Kidney (tissue), 14 donors: ENCODE measurements around the gene RPL37A. TPM values are rescaled to one million over a fixed set of nuclear protein-coding genes. Genes with fewer than 3 reads are reported as not detected.

Experiments used
- DNase-seq, 5 donors: peaks; one replicate each; pipeline ENCODE4 v3.0.0-alpha.2; 2013 to 2020
- FAIRE-seq: peaks from 2 replicates; lab custom pipeline; 2012; peaks lifted over from hg19 to GRCh38; lab: Jason Lieb, UNC
- H3K27ac ChIP-seq, 2 donors: one replicate each; pipeline ENCODE4 v1.7.0; 2013; ENCODE audit warnings: low read depth in 2 of 2, low read length in 2 of 2, inconsistent platforms in 1 of 2
- H3K27me3 ChIP-seq: one replicate; pipeline ENCODE4 v1.7.1; 2013; ENCODE audit warnings: low read length, inconsistent platforms; ENCODE audit not compliant: control insufficient read depth, insufficient read depth
- H3K36me3 ChIP-seq, 3 donors: one replicate each; pipeline versions ENCODE4 v1.7.0 to v1.7.1; 2013; ENCODE audit warnings: low read length in 3 of 3, control low read depth in 1 of 3, inconsistent platforms in 1 of 3; ENCODE audit not compliant: insufficient read depth in 3 of 3, control insufficient read depth in 2 of 3
- H3K4me1 ChIP-seq, 3 donors: one replicate each; pipeline versions ENCODE4 v1.7.0 to v1.7.1; 2013; ENCODE audit warnings: low read length in 3 of 3, inconsistent platforms in 1 of 3, low read depth in 1 of 3; ENCODE audit not compliant: control insufficient read depth in 2 of 3, insufficient read depth in 2 of 3
- H3K4me3 ChIP-seq, 3 donors: one replicate each; pipeline versions ENCODE4 v1.7.0 to v1.8.1; 2013; ENCODE audit warnings: low read length in 3 of 3, control low read depth in 1 of 3, inconsistent platforms in 1 of 3
- H3K9ac ChIP-seq, 3 donors: one replicate each; pipeline versions ENCODE4 v1.7.0 to v1.7.1; 2013; ENCODE audit warnings: low read length in 3 of 3, control low read depth in 1 of 3, inconsistent platforms in 1 of 3
- H3K9me3 ChIP-seq, 3 donors: one replicate each; pipeline versions ENCODE4 v1.7.0 to v1.7.1; 2013; ENCODE audit warnings: low read length in 3 of 3, control low read depth in 1 of 3, inconsistent platforms in 1 of 3; ENCODE audit not compliant: control insufficient read depth in 2 of 3, insufficient read depth in 1 of 3
- intact Hi-C: fragments of 100-400 bp; cut with DNase I; formaldehyde crosslinking; loops from one replicate; pipeline ENCODE4 v1.11.1; 2022
- polyA plus RNA-seq: library from polyadenylated mRNA; stranded (reverse); fragments of 350-450 nt; fragmentation: Illumina TruSeq; extraction: RNeasy Lipid Tissue Mini Kit (QIAGEN cat#74804); gene quantifications from one replicate; pipeline ENCODE4 v1.2.3, GENCODE V29; 2014; ENCODE audit warnings: low read depth, low replicate concordance; ENCODE audit not compliant: insufficient read depth
- total RNA-seq: library from RNA; stranded (reverse); fragmentation: NEBNext Ultra II Directional; extraction: Animal tissue kit (Norgen Biotek cat#: 25700); gene quantifications from one replicate; pipeline ENCODE4 v1.2.1, GENCODE V29; 2021
- TF ChIP-seq, protein P1 (sequence below): IDR thresholded peaks from 3 replicates; pipeline ENCODE4 v1.5.1; 2012; ENCODE audit warnings: mild to moderate bottlenecking, moderate library complexity, borderline replicate concordance; ENCODE audit not compliant: insufficient read depth; ENCODE audit errors: extremely low read depth
- donor health status: control.
- donor health status: control.
- donor health status: control.
- donor health status: control.
- donor health status: control.
- donor health status: DM: yes; HTN: yes; CAD: no.
- donor health status: Normal renal cell carcinoma (clear cell type).

The RPL37A gene
- total and polyA plus RNA-seq, 2 donors from 2014 or later, result 1,810 to 4,316 TPM

DNA sequence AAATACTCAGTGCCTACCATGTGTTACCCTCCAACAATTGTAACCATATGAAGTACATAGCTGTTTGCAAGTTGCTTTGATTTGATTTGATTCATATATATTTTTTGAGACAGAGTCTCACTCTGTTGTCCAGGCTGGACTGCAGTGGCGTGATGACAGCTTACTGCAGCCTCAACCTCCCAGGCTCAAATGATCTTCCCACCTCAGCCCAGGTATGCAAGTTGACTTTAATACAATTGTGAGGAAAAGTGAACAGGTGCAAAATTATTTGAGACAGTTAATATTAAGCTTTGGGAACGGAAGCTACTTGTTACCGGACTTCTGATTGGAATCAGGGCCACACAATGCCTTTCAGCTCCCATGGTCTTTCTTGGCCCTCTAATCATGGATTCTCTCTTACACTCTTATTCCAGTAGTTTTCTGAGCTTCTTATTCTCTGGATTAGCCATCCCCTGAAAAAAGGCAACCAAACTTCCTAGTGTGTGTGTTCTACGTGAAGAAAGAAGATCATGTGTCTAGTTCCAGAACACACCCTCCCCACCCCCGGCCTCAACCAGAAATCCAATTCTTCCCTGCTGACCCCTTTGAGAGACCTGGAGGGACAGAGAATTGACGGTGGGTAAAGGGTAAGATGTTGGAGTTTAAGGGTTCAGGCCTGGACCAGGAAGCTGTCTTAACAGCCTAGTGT is 1.1 kb upstream of the RPL37A start:
- Histone ChIP-seq H3K27ac (peak overlapping the region in 1 of 2 donors; percentile 84), H3K9ac (peak overlapping the region; percentile 68 to 99 (median 97)), H3K36me3 (peaks cover 14 to 28% (median 16%) of the 10 kb centered on the region in 3 donors), H3K4me3 (peak overlapping the region; percentile 83 to 98 (median 89)), H3K4me1 (peaks cover 3 to 10% (median 9%) of the 10 kb centered on the region in 3 donors), H3K9me3 (no peaks in the 10 kb centered on the region), H3K27me3 (no peaks in the 10 kb centered on the region)
- TF ChIP-seq, protein P1, sequence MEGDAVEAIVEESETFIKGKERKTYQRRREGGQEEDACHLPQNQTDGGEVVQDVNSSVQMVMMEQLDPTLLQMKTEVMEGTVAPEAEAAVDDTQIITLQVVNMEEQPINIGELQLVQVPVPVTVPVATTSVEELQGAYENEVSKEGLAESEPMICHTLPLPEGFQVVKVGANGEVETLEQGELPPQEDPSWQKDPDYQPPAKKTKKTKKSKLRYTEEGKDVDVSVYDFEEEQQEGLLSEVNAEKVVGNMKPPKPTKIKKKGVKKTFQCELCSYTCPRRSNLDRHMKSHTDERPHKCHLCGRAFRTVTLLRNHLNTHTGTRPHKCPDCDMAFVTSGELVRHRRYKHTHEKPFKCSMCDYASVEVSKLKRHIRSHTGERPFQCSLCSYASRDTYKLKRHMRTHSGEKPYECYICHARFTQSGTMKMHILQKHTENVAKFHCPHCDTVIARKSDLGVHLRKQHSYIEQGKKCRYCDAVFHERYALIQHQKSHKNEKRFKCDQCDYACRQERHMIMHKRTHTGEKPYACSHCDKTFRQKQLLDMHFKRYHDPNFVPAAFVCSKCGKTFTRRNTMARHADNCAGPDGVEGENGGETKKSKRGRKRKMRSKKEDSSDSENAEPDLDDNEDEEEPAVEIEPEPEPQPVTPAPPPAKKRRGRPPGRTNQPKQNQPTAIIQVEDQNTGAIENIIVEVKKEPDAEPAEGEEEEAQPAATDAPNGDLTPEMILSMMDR, result no peak
- intact Hi-C loops, result no loop called here
- FAIRE-seq, result no peak
- DNase-seq, result no peak

DNA sequence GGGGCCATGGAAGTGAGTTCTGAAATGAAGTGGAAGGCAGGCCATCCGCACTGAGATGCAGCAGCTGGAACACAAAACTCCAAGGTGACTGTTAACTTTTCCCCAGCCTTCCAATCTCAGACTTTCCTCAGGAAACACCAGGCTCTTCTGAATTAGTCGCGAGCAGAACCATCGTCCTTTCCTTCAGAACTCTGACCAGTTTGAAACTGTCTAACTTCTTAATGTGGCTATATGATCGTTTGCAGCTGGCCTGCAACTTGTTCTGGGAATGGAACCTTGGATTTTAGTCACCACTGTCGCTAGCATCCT is 620 bp upstream of the RPL37A start:
- H3K36me3 ChIP-seq, result peaks cover 19 to 33% (median 20%) of the 10 kb centered on the region in 3 donors
- H3K4me3 ChIP-seq, result peak overlapping the region; percentile 83 to 98 (median 89)
- TF ChIP-seq, protein P1, result no peak
- peaks cover 3 to 10% (median 9%) of the 10 kb centered on the region in 3 donors for H3K4me1 ChIP-seq
- intact Hi-C loops, result no loop called here
- no peak for FAIRE-seq
- H3K9ac ChIP-seq, result peak overlapping the region; percentile 68 to 99 (median 97)
- H3K27ac ChIP-seq, result peak overlapping the region; percentile 66 to 84
- peak in 1 of 5 donors; percentile 66 for DNase-seq
- no peaks in the 10 kb centered on the region for H3K27me3 ChIP-seq
- no peaks in the 10 kb centered on the region for H3K9me3 ChIP-seq

DNA sequence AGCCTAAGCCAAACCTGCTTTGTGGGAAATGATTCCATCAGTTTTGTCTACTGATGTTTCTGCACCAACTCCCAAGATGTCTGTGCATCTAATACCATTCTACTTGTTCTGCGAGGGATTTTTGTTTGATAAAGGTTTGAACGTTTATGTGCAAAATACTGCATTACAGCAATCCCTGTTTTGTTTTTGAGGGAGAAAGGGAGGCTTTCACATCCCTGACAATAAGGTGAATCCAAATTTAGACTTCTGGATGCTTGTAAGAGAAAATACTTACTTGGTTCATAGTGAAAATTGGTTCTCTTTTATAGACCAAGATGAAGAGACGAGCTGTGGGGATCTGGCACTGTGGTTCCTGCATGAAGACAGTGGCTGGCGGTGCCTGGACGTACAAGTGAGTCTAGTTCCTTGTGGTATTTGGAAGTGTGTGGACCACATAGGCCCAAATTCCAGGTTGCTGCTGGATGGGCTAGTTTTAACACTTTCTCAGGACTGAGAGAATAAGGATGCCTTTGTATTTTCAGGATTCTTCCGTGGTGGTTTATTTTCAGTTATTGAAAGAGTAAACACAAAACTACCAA is 1.1 kb downstream of the RPL37A start:
- H3K36me3 ChIP-seq, result peaks cover 22 to 48% (median 24%) of the 10 kb centered on the region in 3 donors
- peak overlapping the region; percentile 97 to 99 (median 97) for H3K9ac ChIP-seq
- H3K27me3 ChIP-seq, result no peaks in the 10 kb centered on the region
- no peak for FAIRE-seq
- intact Hi-C loops, result no loop called here
- no peaks in the 10 kb centered on the region for H3K9me3 ChIP-seq
- DNase-seq, result no peak
- H3K27ac ChIP-seq, result no peak overlapping the region
- TF ChIP-seq, protein P1, result no peak
- peak overlapping the region; percentile 83 to 98 (median 89) for H3K4me3 ChIP-seq
- peaks cover 0 to 10% (median 9%) of the 10 kb centered on the region in 3 donors for H3K4me1 ChIP-seq
